Mesodermal cell (in vitro differentiated cells): ENCODE results near the gene RXFP2.

Experiments
- H3K27ac ChIP-seq: 2 replicates; pipeline ENCODE4 v1.7.0; 2013; ENCODE audit warnings: mild to moderate bottlenecking, low read depth, low read length, moderate library complexity; ENCODE audit not compliant: severe bottlenecking
- H3K36me3 ChIP-seq: 2 replicates; pipeline ENCODE4 v1.7.1; 2013; ENCODE audit warnings: mild to moderate bottlenecking, low read length, moderate library complexity; ENCODE audit not compliant: control insufficient read depth, insufficient read depth
- H3K4me1 ChIP-seq: one replicate; pipeline ENCODE4 v1.7.1; 2013; ENCODE audit warnings: mild to moderate bottlenecking, low read length; ENCODE audit not compliant: insufficient read depth, control insufficient read depth, poor library complexity, severe bottlenecking
- H3K4me3 ChIP-seq: 2 replicates; pipeline ENCODE4 v1.7.0; 2013; ENCODE audit warnings: low read length, control low read depth, mild to moderate bottlenecking; ENCODE audit not compliant: insufficient read depth, poor library complexity, severe bottlenecking; ENCODE audit errors: extremely low read depth
- H3K9me3 ChIP-seq: 2 replicates; pipeline ENCODE4 v1.7.1; 2013; ENCODE audit warnings: mild to moderate bottlenecking, low read length, moderate library complexity; ENCODE audit not compliant: control insufficient read depth
- WGBS, 2 experiments: methylation state at CpG; one replicate each; pipeline ENCODE4 v1.1.5; 2013; ENCODE audit warnings: missing lambda C conversion rate in 2 of 2; ENCODE audit not compliant: insufficient coverage in 2 of 2; 5-methylcytosine and 5-hydroxymethylcytosine counted together

Gene RXFP2

GRCh38 chr13:31767175-31767900 lies 28.0 kb downstream of the RXFP2 start:
- WGBS, 2 experiments, result 80% methylated on average over 1 of the region's 4 CpGs; no CpG with 5 or more reads in 1 of the 2 experiments
- Histone ChIP-seq H3K9me3 (no peaks in the 10 kb centered on the region), H3K4me3 (no peak overlapping the region), H3K36me3 (no peaks in the 10 kb centered on the region), H3K27ac (no peak overlapping the region), H3K4me1 (no peaks in the 10 kb centered on the region)

- Histone ChIP-seq H3K36me3 (no peaks in the 10 kb centered on the region), H3K4me1 (no peaks in the 10 kb centered on the region), H3K27ac (no peak overlapping the region), H3K9me3 (no peaks in the 10 kb centered on the region), H3K4me3 (no peak overlapping the region)
- 80% methylated on average over 1 of the region's 1 CpG; no CpG with 5 or more reads in 1 of the 2 experiments for WGBS, 2 experiments
Observed at GRCh38 chr13:31768351-31768750, 29.0 kb downstream of the RXFP2 start.

DNA sequence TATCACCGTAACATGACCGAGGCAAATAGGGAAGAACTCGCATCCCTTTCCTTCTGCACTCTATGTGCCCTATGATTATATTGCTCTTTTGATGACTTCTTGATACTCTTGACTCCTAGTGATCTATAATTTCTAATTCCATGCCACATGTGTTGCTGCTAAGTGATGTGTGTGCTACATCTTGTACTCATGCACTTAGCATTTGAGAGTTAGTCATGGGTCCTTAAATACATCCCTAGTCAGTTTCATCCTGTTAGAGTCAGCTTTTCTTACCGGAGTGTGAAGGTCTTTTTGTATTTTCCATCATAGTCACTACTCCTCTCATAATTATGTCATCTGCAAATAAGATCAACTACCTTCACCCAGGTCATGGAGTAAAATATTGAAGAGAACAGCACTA lies 30.2 kb downstream of the RXFP2 start:
- Histone ChIP-seq H3K36me3 (no peaks in the 10 kb centered on the region), H3K4me3 (no peak overlapping the region), H3K9me3 (no peaks in the 10 kb centered on the region), H3K27ac (no peak overlapping the region), H3K4me1 (no peaks in the 10 kb centered on the region)
- WGBS, 2 experiments, result 100% methylated on average over 2 of the region's 4 CpGs; no CpG with 5 or more reads in 1 of the 2 experiments

DNA sequence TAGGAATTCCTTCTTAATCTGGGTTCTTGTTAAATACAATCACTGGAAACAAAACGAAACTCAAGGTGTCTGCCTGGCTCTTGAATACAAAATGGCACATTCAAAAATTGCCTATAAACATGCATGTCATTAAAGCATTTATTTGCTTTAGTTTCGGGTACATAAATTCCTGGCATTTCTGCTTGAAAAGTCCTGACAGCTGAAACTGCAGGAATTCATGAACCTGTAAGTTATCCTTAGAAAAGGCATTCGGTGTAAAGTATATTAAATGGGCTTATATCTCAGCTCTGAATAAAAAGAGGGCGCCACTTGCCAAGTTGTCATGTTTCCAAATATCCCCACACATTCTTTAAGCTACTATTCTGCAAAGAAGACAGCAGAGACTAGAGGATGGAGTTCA lies 32.9 kb downstream of the RXFP2 start:
- Histone ChIP-seq H3K9me3 (no peaks in the 10 kb centered on the region), H3K4me3 (no peak overlapping the region), H3K4me1 (no peaks in the 10 kb centered on the region), H3K36me3 (no peaks in the 10 kb centered on the region), H3K27ac (no peak overlapping the region)
- WGBS, 2 experiments, result 80% methylated on average over 2 of the region's 4 CpGs; no CpG with 5 or more reads in 1 of the 2 experiments

GRCh38 chr13:31773538-31773937 lies 34.2 kb downstream of the RXFP2 start:
- H3K27ac ChIP-seq, result no peak overlapping the region
- H3K4me3 ChIP-seq, result no peak overlapping the region
- no peaks in the 10 kb centered on the region for H3K4me1 ChIP-seq
- no CpG with 5 or more reads among the region's 4 CpGs for WGBS, 2 experiments
- H3K9me3 ChIP-seq, result no peaks in the 10 kb centered on the region
- H3K36me3 ChIP-seq, result no peaks in the 10 kb centered on the region

DNA sequence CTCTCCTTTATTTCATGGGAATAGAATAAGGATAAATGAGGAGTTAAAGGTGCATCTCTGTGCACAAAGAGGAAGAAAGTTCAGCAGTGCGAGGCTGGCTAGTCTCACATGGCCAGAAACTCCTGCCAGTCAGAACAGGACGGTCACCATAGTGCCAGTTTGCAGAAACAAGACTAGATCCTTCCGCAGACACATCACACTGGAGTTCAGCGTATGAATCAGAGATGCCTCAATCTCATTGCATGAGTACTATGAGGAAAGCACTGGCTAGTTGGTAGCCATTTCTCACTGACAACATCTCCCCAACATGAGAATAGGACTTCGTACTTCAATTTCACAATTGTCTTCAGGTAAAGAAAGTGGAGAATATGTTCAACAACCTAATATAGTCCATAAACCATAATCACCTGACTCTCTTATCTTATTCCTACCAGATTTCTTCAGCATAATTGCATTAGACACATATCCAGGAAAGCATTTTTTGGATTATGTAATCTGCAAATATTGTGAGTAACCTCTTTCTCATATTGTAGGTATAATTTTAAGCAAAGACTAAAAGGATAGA lies 34.9 kb downstream of the RXFP2 start:
- no peak overlapping the region for H3K4me3 ChIP-seq
- no peaks in the 10 kb centered on the region for H3K36me3 ChIP-seq
- no peak overlapping the region for H3K27ac ChIP-seq
- whole genome bisulfite sequencing, 2 experiments, result 80 to 90% methylated on average over 4 of the region's 5 CpGs
- H3K4me1 ChIP-seq, result no peaks in the 10 kb centered on the region
- no peaks in the 10 kb centered on the region for H3K9me3 ChIP-seq

DNA sequence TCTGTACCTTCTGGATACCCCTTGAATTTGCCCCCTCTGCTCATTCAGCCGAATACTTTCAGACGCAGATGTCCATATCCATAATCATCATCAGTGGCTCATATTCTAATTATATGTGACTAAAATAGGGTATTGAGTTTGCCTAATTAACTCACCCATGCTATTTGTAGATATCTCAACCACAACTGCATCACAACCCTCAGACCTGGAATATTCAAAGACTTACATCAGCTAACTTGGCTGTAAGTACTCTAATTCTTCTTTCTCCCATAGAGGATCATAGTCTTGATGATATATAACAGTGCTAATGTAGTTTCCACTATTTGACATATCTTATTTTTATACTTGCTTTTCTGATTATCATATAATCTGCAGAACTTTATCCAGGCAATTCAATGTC lies 35.8 kb downstream of the RXFP2 start:
- Histone ChIP-seq H3K27ac (no peak overlapping the region), H3K9me3 (no peaks in the 10 kb centered on the region), H3K36me3 (no peaks in the 10 kb centered on the region), H3K4me1 (no peaks in the 10 kb centered on the region), H3K4me3 (no peak overlapping the region)
- WGBS, 2 experiments, result no CpG with 5 or more reads among the region's 2 CpGs

DNA sequence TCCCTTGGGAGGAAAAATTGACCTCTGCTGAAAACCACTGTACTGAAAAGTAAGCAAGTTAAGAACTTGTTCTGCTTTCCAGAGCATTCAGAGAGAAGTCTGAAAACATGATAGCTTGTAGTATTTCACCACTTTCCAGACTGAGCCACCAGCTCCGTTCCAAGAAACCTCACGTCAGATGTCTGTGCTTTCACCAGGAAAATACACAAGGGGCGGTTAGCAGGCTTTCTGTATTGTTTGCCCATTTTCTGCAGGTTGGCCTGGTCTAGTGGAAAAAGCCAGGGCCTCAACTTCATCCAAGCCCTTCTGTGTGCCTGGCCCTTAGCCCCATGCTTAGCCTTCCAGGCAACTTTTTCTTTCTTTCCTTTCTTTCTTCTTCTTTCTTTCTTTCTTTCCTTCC lies 36.4 kb downstream of the RXFP2 start:
- H3K4me1 ChIP-seq, result no peaks in the 10 kb centered on the region
- no peaks in the 10 kb centered on the region for H3K9me3 ChIP-seq
- no peaks in the 10 kb centered on the region for H3K36me3 ChIP-seq
- WGBS, 2 experiments, result 84 to 90% methylated on average over 3 of the region's 3 CpGs
- no peak overlapping the region for H3K4me3 ChIP-seq
- no peak overlapping the region for H3K27ac ChIP-seq

GRCh38 chr13:31781064-31781463 lies 41.7 kb downstream of the RXFP2 start:
- no CpG with 5 or more reads among the region's 4 CpGs for WGBS, 2 experiments
- Histone ChIP-seq H3K9me3 (no peaks in the 10 kb centered on the region), H3K4me1 (no peaks in the 10 kb centered on the region)

DNA sequence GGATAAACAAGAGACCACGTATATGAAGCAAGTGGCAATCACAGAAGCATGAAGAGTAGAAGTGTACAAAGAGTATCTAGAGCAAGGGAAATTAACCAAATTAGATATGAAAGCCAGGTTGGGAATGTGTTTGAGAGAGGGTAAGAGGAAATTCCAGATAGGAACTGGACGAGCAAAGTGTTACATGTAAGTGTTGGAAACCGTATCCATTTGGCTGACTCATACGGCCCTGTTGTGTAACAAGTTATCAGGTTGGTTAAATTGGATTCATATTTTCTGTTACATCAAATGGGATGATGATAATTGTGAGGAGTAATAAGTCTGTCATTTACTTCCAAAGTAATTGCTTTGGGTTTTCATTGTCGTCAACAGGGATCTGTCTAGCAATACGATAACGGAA lies 46.7 kb downstream of the RXFP2 start:
- Histone ChIP-seq H3K27ac (no peak overlapping the region), H3K4me3 (no peak overlapping the region), H3K9me3 (no peaks in the 10 kb centered on the region), H3K4me1 (no peaks in the 10 kb centered on the region), H3K36me3 (no peaks in the 10 kb centered on the region)
- 81 to 91% methylated on average over 6 to 7 of the region's 7 CpGs for WGBS, 2 experiments

More at GRCh38 chr13:31781064-31781463, 41.7 kb downstream of the RXFP2 start:
- H3K36me3 ChIP-seq, result no peaks in the 10 kb centered on the region
- H3K27ac ChIP-seq, result no peak overlapping the region
- no peak overlapping the region for H3K4me3 ChIP-seq

GRCh38 chr13:31790992-31791391 lies 51.7 kb downstream of the RXFP2 start:
- Histone ChIP-seq H3K4me3 (no peak overlapping the region), H3K9me3 (no peaks in the 10 kb centered on the region), H3K27ac (no peak overlapping the region), H3K4me1 (no peaks in the 10 kb centered on the region), H3K36me3 (no peaks in the 10 kb centered on the region)
- 73 to 88% methylated on average over 1 to 2 of the region's 2 CpGs for WGBS, 2 experiments
